Measurements from ENCODE around the gene KRTAP10-2. TPM values are rescaled to one million over a fixed set of nuclear protein-coding genes. Genes with fewer than 3 reads are reported as not detected.

Gene KRTAP10-2
- total and polyA plus RNA-seq, 9 of the 15 experiments (the other 6 are each of a cell fraction or from before 2014, with no cell fraction given): not detected

GRCh38 chr21:44568667-44569556 is 17.6 kb upstream of the KRTAP10-2 start (continued):
- TF ChIP-seq ZBTB9 (CRISPR knock-in tag; IDR thresholded peaks at IDR 0.05) (no peak), NR2F6 (CRISPR knock-in tag; IDR thresholded peaks at IDR 0.05) (no peak), GTF2F1 (IDR thresholded peaks at IDR 0.05; ENCODE audit: low read depth, low read length) (no peak), SMAD1 (IDR thresholded peaks at IDR 0.05; ENCODE audit: low read depth, low read length, partially characterized antibody) (no peak), ETV5 (CRISPR knock-in tag; IDR thresholded peaks at IDR 0.05; ENCODE audit: low read depth) (no peak), TFE3 (CRISPR knock-in tag; IDR thresholded peaks at IDR 0.05) (no peak), TAF9B (IDR thresholded peaks at IDR 0.05; ENCODE audit: partially characterized antibody) (no peak), ATF4 (CRISPR knock-in tag; IDR thresholded peaks at IDR 0.05) (no peak), ZNF224 (CRISPR knock-in tag; IDR thresholded peaks at IDR 0.05) (no peak), MAX (CRISPR knock-in tag; IDR thresholded peaks at IDR 0.05) (peak; percentile 40; the same call in 1 of the 2 replicates), HDAC6 (IDR thresholded peaks at IDR 0.05; ENCODE audit: low read depth, low read length) (no peak), ZNF511 (CRISPR knock-in tag; IDR thresholded peaks at IDR 0.05) (0 out of 2 replicates have a peak, but pooled peaks have one; percentile 29), ZBTB26 (CRISPR knock-in tag; IDR thresholded peaks at IDR 0.05) (no peak), SMARCE1 (IDR thresholded peaks at IDR 0.05) (no peak)

Measured in K562 (cell line).